IMR-90 (cell line): Measurements from ENCODE around the gene ARL10.

Source experiments
- CHD1 ChIP-seq: IDR thresholded peaks from 2 replicates; pipeline ENCODE4 v1.6.1; 2012; ENCODE audit warnings: low read depth, low read length, improper control_type of control experiment
- POLR2A ChIP-seq: IDR thresholded peaks from 2 replicates; pipeline ENCODE4 v1.6.1; 2012; ENCODE audit warnings: mild to moderate bottlenecking, low read depth, low read length

DNA sequence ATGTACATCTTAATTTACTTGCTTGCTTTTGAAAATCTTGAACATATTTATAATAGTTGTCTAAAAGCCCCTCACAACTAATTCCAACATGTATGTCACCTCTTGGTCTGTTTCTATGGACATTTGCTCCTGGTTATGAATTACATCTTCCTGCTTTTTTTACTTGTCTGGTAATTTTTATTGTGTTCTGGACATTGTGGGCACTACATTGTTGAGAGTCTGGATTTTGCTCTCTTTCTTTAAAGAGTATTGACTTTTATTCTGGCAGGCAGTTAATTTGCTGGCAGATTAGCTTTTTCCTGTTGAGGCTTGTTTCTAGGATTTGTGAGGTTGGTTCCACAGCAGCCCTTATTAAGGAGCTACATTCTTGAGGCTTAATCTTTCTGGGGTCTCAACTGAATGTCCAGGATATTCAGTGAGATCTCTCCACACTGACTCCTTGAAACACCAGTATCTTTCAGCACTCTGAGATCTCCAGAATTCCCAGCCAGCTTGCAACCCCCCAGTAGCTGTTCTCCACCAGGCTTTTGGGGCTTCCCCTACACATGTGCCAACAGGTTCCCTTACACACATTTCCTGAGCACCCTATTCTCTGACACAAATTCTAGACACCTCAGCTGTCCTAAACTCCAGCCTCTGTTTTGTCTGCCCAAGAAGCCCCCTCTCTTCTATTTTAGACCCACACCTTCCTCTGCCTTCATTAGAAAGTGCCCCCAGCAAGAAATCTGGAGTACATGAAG is 31.1 kb upstream of the ARL10 start:
- TF ChIP-seq POLR2A: no peak
- no peak for TF ChIP-seq CHD1
